Neural cell (in vitro differentiated cells): ENCODE results near the gene OS9.
A peak's percentile ranks its signal among the peaks of the same experiment; 100 is the strongest.

Source experiments
- EP300 ChIP-seq: fragments of 450-650 bp; conservative IDR thresholded peaks from 2 replicates; pipeline ENCODE4 v1.6.1; 2014; ENCODE audit warnings: antibody characterized with exemption, mild to moderate bottlenecking, moderate library complexity; ENCODE audit not compliant: poor library complexity, severe bottlenecking
- EZH2 ChIP-seq: fragments of 200-600, 300-800 bp; shearing (Covaris generic), sonication (generic); IDR thresholded peaks from 2 replicates; pipeline ENCODE4 v1.6.1; 2014; ENCODE audit warnings: antibody characterized with exemption, low read length, borderline replicate concordance, mild to moderate bottlenecking; ENCODE audit not compliant: insufficient read depth, poor library complexity, severe bottlenecking
- POLR2AphosphoS5 ChIP-seq: IDR thresholded peaks from 2 replicates; pipeline ENCODE4 v1.6.1; 2012
- RAD21 ChIP-seq: fragments of 450-650 bp; conservative IDR thresholded peaks from 2 replicates; pipeline ENCODE4 v1.6.1; 2014; ENCODE audit warnings: antibody characterized with exemption, mild to moderate bottlenecking, moderate library complexity
- TAF1 ChIP-seq: IDR thresholded peaks from 2 replicates; pipeline ENCODE4 v1.6.1; 2012; ENCODE audit warnings: low read depth
- TF ChIP-seq, protein P1 (sequence below): fragments of 450-650 bp; IDR thresholded peaks from 2 replicates; pipeline ENCODE4 v1.5.1; 2014; ENCODE audit warnings: antibody characterized with exemption, mild to moderate bottlenecking, moderate library complexity; ENCODE audit not compliant: poor library complexity, severe bottlenecking
- TF ChIP-seq, protein P2 (sequence below): IDR thresholded peaks from 2 replicates; pipeline ENCODE4 v1.6.1; 2012; ENCODE audit warnings: borderline replicate concordance

DNA sequence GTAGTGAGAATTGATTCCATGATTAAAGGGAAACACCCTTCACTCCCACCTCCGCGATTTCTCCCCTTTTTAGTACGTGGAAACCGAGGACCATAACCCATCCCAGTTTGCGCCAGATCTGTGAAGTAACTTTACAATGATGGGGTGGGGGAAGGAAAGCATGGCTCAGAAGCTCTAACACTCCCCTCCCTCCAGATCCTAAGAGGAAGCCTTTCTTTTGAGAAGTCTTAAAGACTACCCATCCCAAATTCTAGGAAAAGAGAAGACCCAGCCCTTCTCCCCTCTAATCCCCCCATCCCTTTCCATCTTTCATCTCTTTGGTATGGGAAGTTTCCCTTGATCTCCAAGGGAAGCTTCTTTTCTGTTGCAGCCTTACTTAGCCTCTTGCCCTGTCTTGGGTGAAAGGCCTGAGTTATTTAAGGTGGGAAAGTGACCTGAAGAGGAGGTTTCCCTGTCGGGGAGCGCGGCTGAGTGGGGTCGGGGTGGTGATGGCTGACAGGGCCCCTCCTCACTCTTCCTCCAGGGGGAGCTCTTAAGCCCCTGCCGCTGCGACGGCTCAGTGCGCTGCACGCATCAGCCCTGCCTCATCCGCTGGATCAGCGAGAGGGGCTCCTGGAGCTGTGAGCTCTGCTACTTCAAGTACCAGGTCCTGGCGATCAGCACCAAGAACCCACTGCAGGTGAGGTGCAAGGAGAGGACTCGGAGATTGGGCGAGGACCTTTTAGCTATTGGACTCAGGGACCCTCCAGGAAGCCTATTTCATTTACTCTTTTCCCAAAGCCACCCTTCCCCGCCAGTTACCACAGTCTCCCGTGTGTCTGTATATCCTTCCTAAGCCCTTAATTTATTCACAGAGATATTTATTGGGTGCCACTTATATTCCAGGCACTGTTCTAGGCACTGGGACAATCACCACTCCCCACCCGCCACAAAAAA, 62.7 kb downstream of the OS9 start:
- TF ChIP-seq EZH2 (no peak), RAD21 (no peak), POLR2AphosphoS5 (no peak), TAF1 (no peak), EP300 (no peak)
- TF ChIP-seq, protein P1, sequence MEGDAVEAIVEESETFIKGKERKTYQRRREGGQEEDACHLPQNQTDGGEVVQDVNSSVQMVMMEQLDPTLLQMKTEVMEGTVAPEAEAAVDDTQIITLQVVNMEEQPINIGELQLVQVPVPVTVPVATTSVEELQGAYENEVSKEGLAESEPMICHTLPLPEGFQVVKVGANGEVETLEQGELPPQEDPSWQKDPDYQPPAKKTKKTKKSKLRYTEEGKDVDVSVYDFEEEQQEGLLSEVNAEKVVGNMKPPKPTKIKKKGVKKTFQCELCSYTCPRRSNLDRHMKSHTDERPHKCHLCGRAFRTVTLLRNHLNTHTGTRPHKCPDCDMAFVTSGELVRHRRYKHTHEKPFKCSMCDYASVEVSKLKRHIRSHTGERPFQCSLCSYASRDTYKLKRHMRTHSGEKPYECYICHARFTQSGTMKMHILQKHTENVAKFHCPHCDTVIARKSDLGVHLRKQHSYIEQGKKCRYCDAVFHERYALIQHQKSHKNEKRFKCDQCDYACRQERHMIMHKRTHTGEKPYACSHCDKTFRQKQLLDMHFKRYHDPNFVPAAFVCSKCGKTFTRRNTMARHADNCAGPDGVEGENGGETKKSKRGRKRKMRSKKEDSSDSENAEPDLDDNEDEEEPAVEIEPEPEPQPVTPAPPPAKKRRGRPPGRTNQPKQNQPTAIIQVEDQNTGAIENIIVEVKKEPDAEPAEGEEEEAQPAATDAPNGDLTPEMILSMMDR, result peak; percentile 58
- TF ChIP-seq, protein P2, sequence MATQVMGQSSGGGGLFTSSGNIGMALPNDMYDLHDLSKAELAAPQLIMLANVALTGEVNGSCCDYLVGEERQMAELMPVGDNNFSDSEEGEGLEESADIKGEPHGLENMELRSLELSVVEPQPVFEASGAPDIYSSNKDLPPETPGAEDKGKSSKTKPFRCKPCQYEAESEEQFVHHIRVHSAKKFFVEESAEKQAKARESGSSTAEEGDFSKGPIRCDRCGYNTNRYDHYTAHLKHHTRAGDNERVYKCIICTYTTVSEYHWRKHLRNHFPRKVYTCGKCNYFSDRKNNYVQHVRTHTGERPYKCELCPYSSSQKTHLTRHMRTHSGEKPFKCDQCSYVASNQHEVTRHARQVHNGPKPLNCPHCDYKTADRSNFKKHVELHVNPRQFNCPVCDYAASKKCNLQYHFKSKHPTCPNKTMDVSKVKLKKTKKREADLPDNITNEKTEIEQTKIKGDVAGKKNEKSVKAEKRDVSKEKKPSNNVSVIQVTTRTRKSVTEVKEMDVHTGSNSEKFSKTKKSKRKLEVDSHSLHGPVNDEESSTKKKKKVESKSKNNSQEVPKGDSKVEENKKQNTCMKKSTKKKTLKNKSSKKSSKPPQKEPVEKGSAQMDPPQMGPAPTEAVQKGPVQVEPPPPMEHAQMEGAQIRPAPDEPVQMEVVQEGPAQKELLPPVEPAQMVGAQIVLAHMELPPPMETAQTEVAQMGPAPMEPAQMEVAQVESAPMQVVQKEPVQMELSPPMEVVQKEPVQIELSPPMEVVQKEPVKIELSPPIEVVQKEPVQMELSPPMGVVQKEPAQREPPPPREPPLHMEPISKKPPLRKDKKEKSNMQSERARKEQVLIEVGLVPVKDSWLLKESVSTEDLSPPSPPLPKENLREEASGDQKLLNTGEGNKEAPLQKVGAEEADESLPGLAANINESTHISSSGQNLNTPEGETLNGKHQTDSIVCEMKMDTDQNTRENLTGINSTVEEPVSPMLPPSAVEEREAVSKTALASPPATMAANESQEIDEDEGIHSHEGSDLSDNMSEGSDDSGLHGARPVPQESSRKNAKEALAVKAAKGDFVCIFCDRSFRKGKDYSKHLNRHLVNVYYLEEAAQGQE, result no peak
